Activated CD4-positive, CD25-positive, alpha-beta regulatory T cell treated with anti-CD3 and anti-CD28 coated beads, Interleukin-2, amount 50 U/mL, for 24 hours (primary cell): ENCODE data around the gene MROH2A.

ENCODE experiments used
- ATAC-seq, 2 donors: fragments of 150-1000 bp; cut with Tn5 transposase; one replicate each; pipeline ENCODE4 v1.10.0; 2021; ENCODE audit warnings: mild to moderate bottlenecking in 1 of 2, moderate library complexity in 1 of 2

Gene MROH2A

DNA sequence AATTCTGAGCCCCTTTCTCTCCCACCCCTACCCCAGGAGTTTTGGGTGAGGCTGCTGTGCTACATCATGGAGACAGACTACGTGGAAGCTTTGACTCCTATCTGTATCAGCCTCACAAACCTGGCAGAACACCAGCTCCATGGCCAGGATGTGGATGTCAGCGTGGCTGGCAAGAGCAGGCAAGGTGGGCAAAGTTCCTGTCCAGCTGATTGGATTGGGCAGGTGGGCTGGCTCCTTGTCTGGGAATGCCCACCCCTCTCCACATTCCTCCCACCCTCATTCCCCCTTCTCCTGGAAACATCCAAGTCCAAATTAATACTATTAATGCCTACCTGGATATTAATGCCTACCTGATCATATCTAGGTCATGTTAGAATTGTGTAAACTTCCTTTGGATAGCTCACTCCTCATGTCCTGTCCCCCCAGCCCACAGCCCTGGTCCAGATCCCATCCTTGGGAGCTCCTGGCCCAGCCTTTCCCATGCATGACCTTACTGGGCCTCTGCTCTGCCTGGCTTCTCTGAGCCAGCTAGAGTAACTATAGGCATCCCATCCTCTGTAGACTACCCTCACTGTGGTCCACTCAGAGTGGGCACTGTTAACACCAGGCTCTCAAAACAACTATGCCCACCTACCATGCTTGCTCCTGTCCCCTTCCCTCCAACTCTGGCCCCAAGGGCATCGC is 24.1 kb downstream of the MROH2A start:
- no peak for ATAC-seq

GRCh38 chr2:233803292-233803911 is 25.3 kb downstream of the MROH2A start:
- no peak for ATAC-seq

- no peak for ATAC-seq
Observed at GRCh38 chr2:233803994-233804393, 25.9 kb downstream of the MROH2A start.

DNA sequence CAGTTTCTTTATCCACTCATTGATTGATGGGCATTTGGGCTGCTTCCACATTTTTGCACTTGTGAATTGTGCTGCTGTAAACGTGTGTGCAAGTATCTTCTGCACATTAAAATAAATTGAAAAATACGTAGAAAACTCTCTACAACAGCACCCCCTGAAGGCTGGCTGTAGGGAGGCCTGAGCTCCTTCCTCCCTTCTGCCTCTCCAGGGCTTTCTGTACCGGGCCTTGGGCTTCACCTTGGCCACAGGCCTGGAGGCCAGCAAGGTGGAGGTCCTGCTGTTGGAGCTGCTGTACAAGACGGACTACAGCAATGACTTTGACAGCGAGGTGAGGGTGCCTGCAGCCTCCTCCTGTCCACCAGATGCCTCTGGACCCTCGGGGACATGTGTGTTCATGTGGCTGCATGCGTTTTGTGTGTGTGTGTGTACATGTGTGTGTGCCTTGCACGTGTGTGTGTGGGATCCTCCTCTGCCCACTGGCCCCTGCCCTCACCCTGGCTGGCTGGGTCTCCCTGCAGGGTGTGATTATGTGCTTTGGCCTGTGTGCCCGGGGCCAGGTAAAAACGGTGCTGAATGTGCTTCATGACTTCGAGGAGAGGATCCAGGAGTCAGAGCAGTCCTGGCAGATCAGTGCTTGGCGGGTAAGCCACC is 29.2 kb downstream of the MROH2A start:
- ATAC-seq, result no peak

- no peak for ATAC-seq
Observed at GRCh38 chr2:233807966-233808935, 30.1 kb downstream of the MROH2A start.

DNA sequence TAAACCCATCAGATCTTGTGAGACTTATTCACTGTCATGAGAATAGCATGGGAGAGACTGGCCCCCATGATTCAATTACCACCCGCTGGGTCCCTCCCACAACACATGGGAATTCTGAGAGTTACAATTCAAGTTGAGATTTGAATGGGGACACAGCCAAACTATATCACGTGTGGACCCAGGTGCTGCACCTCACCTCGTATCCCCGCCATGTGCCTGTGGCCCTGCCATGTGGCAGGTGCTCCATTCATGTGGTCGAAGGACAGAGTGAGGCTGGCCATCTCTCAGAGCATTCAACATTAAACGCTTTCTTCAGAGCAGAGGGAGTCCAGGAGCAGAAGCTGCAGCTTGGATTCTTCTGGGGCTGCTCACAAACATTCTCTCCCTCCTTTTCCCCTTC is 32.3 kb downstream of the MROH2A start:
- ATAC-seq, result no peak

GRCh38 chr2:233811087-233811486 is 33.0 kb downstream of the MROH2A start:
- no peak for ATAC-seq

DNA sequence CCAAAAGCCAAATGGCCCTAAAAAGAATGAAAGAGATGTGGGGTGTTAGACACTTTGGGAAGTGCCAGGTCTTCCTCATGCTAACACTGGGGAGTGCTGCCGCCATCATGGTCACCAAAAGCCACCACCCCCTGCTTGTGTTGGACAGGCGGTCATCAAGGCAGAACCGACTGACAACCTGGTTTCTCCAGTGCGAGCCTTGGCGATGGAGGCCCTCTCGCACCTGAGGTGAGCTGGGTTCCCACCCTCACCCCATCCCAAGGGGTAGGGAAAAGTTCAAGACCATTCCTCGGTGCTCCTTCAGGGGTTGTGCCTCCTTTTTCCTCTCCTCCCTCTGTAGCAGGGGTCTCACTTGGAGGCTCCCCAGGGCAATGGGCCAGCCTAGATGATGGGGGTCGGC is 33.6 kb downstream of the MROH2A start:
- no peak for ATAC-seq

GRCh38 chr2:233813236-233814055 is 35.3 kb downstream of the MROH2A start:
- ATAC-seq, result no peak

DNA sequence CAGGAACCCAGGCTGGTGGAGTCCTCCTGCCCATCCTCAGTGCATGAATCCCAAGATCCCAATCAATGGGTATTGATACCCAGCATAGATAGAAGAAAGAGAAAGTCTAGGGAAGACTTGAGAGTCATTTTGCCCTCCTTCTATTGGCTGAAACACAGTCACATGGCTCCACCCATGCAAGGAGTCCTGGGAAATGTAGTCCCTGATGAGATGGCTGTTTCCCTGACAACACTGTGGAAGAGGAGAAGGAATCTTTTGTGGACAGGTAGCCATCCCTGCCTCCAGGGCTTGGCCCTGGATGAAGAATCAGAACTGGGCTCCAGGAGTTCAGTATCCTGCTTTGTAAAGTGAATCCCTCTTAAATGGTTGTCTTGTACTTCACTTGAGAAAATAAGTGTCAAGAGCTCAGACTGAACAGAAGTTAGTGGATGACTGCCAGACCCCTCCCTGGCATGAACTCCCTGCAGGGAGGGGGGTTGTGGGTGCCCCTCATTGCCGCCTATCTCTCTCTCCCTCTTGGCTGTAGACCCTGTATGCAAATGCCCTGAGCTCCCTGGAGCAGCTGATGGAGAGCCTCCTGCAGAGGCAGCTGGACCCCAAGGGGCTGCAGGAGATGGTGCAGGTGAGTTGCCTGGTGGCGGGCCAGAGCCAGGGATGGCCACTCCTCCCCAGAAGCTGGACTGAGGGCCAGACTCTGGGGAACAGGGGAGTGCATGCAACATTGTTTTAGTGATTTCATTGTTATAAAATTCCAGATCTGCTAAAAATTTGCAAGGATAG is 36.1 kb downstream of the MROH2A start:
- no peak for ATAC-seq

DNA sequence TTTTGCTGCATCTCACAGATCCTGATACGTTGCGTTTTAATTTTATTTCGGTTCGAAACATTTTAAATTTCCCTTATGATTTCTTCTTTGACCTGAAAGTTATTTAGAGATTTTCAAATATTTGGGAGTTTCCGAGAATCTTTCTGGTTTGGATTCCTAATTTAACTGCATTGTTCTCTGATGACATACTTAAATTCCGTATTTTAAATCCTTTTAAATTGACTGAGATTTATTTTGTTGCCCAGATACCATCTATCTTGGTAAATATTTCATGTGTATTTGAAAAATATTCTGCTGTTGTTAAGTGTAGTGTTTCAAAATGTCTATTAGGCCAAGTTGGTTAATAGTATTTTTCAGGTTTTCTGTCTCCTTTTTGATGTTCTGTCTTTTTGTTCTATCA is 37.7 kb downstream of the MROH2A start:
- ATAC-seq, result no peak

GRCh38 chr2:233816334-233816733 is 38.2 kb downstream of the MROH2A start:
- ATAC-seq, result no peak

DNA sequence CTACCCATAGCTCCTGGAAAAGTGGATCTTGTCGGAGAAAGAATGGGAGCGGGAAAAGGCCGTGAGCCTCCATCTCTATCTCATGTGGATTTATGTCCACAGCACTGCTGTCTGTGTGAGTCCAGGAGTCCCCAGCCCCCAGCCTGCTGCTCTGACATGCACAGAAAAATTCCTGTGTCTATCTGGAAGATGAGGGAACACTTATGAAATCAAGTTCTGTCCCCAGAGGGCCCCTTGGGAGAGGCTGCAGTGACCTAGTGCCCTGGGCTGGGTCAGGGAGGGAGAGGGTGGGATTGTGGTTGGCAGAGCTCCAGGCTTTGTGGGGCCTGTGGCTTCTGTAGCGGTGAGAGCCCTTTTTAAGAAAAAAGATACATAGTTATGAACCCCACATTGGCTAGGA is 38.6 kb downstream of the MROH2A start:
- ATAC-seq, result no peak

GRCh38 chr2:233817361-233817911 is 39.3 kb downstream of the MROH2A start:
- no peak for ATAC-seq

DNA sequence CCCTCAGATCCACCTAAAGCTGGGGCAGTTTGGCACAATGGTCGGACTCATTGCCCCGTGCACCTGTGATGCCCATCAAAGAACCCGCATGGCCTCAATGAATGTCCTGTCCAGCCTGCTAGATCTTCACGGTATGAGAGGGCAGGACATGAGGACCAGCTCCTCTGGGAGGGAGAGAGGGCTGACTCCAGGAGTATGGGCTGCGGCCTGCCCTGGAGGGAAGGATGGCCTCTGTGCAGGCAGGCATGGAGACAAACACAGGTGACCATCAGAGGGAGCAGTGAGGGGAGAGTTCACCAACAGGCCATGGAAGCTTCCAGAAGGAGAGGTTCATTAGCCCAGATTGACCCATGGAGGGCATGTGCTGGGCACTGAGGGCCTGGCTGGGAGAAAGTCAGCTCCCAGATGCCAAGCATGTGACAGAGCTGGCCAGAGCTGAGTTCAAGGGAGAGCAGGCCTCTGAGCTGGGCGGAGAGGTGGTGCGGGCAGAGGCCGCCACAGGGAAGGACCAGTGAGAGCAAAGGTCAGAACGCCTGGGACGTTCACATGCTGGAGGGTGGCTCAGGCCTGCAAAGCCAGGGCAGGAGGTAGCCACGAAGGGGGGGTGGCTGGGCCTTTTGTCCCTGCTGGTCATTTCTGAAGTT is 40.0 kb downstream of the MROH2A start:
- ATAC-seq, result no peak

DNA sequence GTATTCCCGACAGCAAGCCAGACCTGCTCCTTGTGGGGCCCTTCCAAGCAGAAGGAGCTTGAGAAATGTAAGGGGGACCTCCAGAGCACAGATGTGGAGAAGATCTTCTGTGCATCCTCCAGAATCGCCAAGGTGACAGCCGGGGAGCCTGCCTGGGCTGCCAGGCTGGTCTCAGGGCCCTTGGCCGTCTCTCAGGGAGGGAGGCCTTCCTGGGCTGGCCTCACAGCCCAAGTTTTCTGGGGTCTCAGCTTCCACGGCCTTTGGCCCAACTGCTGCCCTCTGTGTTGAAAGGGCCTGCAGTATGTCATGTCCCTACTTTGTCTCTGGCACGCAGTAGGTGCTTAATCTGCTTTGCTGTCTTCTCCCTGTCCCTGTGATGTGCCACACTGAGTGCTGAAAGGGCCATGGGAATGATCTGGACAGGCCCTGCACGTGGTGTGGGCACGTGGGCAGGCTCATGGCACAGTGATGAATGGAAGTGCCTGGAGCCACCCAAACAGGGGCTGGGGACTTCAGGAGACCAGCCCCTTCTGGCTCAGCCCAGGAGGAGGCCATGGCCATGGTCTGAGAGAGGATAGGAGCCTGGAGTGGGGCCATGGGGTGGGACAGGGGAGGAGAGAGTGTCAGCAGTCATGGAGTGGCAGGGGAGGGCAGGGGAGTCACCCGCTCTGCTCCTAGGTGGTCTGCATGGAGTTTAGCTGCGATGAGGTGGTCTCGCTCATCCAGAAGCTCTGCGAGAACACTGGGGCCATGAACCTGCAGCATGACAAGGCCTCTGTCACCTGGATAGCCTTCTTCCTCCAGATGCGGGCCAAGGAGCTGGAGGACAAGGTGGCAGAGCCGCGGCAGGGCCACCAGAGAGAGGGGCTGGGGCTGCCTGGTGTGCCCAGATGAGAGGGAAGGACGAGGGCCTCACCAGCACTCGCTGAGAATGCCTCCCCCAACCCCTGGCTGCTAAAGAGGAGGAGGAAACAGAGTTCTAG is 40.8 kb downstream of the MROH2A start:
- no peak for ATAC-seq

DNA sequence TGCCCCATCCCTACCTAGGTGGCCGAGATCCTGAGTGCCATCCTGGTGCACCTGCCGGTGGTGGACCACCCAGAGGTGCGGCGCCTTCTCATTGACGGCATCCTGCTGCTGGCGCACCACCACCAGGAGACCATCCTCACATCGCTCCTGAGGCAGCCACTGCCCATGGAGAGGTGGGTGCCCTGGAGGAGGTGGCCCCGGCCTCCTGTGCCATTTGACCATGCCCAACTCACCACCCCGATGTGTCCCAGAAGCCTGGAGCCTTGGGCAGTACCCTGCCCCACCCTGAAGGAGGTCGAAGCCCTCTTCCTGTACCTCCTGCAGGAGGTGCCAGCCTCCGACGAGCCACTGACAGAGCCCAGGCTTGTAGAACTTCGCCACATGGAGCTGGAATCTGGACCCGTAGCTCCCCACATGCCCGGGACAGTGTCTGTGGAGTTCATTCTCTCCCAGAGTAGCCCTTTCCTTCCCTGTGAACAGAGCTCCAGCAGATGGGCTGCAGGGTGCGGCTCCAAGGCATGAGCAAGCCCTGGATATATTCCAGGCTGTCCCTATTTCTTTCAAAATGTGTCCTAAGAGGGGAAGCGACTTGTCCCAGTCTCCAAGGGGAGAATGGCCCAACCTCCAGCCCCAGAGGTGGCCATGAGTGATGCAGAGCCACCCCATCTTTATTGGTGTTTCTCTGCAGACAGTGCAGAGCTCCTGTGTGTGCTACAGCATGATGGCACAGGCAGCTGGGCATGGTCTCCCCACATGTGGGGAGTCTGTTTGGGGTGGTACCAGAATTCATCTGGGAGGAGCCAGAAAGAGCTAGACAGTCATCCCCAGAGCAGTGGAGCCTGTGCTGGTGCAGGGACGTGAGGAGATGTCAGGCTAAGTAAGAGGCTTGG is 42.0 kb downstream of the MROH2A start:
- ATAC-seq, result no peak

DNA sequence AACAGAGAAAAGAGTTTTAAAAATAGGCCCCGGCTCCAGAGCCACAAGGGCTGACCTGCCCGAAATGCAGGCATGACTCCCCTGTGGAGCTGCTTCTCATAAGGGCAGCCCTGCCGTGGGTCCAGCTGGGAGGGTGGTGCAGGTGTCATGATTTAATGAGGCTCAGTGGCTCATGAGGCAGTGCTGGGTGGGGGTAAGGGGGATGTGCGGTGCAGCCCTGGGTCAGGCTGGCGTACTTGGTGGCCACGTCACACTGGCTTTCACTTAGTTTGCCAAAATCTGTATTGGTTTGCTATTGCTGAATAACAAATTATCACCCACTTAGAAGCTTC is 42.6 kb downstream of the MROH2A start:
- no peak for ATAC-seq
